C4-2B (cell line): ENCODE measurements around the gene ABHD17B.
A peak's percentile ranks its signal among the peaks of the same experiment; 100 is the strongest.
"Not testable (repeated sequence)": the region's sequence is repeated elsewhere in the genome, so short reads cannot be mapped to it uniquely, and the experiment has no call there.

Experiments used
- H3K27ac ChIP-seq: fragments of 450-650 bp; 2 replicates; pipeline ENCODE4 v1.5.1; 2017
- ZFX ChIP-seq: fragments of 450-650 bp; IDR thresholded peaks from 2 replicates; pipeline ENCODE4 v1.6.1; 2017
- TF ChIP-seq, protein P1 (sequence below): fragments of 450-650 bp; conservative IDR thresholded peaks from 2 replicates; pipeline ENCODE4 v1.5.1; 2017; ENCODE audit warnings: mild to moderate bottlenecking

The ABHD17B gene

GRCh38 chr9:71911061-71911907, at the start of gene ABHD17B, which contains the start of gene C9orf85:
Gene ABHD17B (minus strand): TSS chr9:71911193. CDS start chr9:71875080, 36,113 bp downstream.
Gene C9orf85 (plus strand): TSS chr9:71911639. CDS start chr9:71911735, 96 bp downstream.
- TF ChIP-seq ZFX: no peak
- TF ChIP-seq, protein P1, sequence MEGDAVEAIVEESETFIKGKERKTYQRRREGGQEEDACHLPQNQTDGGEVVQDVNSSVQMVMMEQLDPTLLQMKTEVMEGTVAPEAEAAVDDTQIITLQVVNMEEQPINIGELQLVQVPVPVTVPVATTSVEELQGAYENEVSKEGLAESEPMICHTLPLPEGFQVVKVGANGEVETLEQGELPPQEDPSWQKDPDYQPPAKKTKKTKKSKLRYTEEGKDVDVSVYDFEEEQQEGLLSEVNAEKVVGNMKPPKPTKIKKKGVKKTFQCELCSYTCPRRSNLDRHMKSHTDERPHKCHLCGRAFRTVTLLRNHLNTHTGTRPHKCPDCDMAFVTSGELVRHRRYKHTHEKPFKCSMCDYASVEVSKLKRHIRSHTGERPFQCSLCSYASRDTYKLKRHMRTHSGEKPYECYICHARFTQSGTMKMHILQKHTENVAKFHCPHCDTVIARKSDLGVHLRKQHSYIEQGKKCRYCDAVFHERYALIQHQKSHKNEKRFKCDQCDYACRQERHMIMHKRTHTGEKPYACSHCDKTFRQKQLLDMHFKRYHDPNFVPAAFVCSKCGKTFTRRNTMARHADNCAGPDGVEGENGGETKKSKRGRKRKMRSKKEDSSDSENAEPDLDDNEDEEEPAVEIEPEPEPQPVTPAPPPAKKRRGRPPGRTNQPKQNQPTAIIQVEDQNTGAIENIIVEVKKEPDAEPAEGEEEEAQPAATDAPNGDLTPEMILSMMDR: no peak
- peak within 1 kb of the TSS; percentile 80 for H3K27ac ChIP-seq

- H3K27ac ChIP-seq: no peak overlapping the region
- TF ChIP-seq, protein P1: no peak
- TF ChIP-seq ZFX: no peak
Observed at GRCh38 chr9:71955300-71955915, 44.4 kb upstream of the ABHD17B start.

- not testable (repeated sequence) for H3K27ac ChIP-seq
Observed at GRCh38 chr9:71954652-71955051, 43.7 kb upstream of the ABHD17B start.

DNA sequence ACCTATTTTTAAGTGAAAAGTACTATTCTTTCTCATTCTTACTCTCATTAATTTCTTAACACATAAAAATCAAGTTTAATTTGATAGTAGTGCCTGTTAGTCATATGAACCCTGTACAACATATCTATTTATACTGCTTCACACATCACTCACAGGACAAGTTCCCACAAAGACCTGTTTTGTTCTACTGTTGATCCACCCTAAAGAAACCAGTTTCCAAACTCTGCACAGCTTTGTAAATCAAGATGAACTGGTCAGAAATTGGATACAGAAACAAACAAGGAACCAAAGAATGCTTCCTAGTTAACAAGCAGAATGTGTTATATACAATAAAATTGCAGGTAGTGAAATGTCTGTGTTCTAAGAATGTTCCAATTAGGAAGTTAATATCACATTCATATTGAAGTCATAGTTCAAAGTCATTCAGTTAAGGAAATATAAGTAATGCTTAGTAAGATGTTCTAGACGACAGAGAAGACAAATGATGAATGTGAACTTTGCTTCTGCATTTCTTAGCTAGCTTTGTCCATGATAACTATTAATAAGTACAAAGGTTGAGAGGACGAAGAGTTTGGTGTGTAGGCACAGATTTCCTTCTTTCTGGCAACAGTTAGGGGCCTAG, 33.9 kb upstream of the ABHD17B start:
- H3K27ac ChIP-seq: no peak overlapping the region
- TF ChIP-seq ZFX: no peak
- TF ChIP-seq, protein P1: no peak

DNA sequence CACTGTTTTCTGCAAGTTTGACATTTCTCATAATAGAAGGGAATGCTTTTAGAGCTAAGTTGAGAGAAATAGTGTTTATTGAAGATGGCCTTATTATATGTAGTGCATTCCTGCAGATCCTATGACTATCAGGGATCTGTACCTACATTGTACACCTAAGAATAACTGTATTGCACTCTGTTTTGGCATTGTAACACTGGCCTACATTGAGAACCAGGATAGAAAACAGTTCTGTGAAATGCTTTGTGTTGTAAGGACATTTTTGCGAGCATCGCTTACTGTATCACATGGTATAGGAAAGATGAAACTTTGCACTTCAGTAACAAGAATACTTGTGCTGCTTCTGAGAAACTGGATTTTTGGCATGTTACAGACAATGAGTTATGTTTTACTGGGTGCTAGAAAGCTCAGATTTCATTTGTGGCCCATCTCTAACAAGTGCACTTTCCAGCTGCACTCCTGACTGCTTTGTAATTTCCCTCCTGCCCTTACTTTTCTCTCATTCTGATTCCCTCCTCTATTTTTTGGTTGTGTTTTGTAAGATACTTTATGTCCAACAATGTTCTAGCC, 31.1 kb upstream of the ABHD17B start:
- H3K27ac ChIP-seq: no peak overlapping the region
- TF ChIP-seq ZFX: no peak
- TF ChIP-seq, protein P1: no peak

DNA sequence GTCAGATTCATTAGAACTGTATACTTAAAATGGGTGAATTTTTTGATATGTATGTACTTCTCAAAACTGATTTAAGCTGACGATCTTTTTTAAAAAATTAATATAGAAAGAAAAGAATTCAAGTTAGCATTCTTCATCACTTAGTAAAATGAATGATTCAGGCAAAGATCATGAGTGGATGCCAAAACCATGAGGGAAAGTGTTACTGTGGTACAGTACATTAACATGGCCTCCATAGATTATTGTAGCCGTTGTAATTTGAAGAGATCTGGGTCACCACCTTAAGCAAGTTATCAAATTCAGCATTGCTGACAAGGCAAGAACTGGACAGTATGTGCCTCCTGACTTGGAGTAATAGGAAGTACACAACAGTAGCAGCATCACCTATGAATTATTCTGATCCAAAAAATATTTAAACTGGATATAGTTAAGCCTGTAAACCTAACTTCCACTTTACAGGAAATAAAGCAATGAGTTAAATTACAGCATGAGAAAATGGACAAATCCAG, 30.1 kb upstream of the ABHD17B start:
- TF ChIP-seq, protein P1: no peak
- no peak for TF ChIP-seq ZFX
- H3K27ac ChIP-seq: no peak overlapping the region

DNA sequence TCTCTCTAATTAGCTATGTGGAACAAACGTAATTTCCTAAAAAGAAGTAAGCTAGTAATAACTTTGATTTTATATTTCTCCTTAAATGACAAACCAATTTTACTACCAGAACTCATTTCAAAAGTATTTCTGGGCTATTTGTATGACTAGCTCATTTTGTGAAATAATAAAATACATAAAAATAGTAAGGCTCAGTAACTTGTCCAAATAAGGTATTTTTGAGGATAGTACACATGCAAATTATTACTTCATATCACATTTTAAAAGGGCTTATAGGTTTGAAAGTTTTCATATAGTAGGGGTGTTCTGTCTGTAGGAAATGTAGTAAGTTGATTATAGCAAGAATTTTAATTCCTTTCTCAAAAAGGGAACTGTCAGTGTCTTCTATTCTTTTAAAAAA, 26.9 kb upstream of the ABHD17B start:
- TF ChIP-seq, protein P1: no peak
- TF ChIP-seq ZFX: no peak
- no peak overlapping the region for H3K27ac ChIP-seq
